ENCODE measurements around the gene ERMARD. TPM values are rescaled to one million over a fixed set of nuclear protein-coding genes. Genes with fewer than 3 reads are reported as not detected.

ERMARD gene
- total RNA-seq, 1 experiment from 2014 or later: 17.7 TPM

DNA sequence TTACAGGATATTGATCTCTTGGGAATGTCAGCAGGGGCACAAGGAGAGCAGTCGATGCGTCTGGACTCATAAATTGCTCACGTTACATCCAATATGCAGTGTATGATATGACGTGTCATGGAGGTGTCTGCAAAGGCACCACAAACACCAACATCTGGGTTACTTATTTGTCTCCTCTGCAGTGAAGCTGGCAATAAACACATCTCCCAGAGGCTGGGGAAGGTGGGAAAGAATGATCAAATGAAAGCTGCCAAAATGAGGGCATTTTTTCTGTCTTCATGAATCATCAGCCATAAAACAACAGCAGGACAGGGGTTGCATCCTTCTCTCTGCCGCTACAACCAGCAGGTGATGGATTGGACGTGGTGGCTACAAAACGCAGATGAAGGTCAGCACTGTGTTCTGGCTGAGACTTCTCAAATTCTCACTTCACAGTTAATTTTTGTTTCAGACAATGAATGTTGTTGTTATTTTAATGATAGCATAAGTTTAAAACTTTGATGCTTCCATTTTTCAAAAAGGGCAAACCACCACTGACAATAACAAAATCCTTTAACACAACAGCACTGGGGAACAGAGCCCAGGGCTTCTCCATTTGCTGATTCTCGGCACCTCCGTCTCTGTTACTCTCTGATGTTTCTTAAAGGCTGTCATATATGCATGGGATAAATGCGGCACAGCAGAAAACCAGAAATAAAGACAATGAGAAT, 47.5 kb downstream of the ERMARD start:
- DNase-seq (ENCODE audit: low spot score) (no peak), ATAC-seq (no peak)
- H3K9me3 Mint-ChIP-seq: peaks cover 5% of the 10 kb centered on the region; the same call in 1 of the 2 replicates
- TF ChIP-seq, protein P1, sequence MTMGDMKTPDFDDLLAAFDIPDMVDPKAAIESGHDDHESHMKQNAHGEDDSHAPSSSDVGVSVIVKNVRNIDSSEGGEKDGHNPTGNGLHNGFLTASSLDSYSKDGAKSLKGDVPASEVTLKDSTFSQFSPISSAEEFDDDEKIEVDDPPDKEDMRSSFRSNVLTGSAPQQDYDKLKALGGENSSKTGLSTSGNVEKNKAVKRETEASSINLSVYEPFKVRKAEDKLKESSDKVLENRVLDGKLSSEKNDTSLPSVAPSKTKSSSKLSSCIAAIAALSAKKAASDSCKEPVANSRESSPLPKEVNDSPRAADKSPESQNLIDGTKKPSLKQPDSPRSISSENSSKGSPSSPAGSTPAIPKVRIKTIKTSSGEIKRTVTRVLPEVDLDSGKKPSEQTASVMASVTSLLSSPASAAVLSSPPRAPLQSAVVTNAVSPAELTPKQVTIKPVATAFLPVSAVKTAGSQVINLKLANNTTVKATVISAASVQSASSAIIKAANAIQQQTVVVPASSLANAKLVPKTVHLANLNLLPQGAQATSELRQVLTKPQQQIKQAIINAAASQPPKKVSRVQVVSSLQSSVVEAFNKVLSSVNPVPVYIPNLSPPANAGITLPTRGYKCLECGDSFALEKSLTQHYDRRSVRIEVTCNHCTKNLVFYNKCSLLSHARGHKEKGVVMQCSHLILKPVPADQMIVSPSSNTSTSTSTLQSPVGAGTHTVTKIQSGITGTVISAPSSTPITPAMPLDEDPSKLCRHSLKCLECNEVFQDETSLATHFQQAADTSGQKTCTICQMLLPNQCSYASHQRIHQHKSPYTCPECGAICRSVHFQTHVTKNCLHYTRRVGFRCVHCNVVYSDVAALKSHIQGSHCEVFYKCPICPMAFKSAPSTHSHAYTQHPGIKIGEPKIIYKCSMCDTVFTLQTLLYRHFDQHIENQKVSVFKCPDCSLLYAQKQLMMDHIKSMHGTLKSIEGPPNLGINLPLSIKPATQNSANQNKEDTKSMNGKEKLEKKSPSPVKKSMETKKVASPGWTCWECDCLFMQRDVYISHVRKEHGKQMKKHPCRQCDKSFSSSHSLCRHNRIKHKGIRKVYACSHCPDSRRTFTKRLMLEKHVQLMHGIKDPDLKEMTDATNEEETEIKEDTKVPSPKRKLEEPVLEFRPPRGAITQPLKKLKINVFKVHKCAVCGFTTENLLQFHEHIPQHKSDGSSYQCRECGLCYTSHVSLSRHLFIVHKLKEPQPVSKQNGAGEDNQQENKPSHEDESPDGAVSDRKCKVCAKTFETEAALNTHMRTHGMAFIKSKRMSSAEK (CRISPR knock-in tag; IDR thresholded peaks at IDR 0.05; ENCODE audit: borderline replicate concordance): no peak
- no peak for TF ChIP-seq TP53 (CRISPR knock-in tag; IDR thresholded peaks at IDR 0.05)
- TF ChIP-seq, protein P2, sequence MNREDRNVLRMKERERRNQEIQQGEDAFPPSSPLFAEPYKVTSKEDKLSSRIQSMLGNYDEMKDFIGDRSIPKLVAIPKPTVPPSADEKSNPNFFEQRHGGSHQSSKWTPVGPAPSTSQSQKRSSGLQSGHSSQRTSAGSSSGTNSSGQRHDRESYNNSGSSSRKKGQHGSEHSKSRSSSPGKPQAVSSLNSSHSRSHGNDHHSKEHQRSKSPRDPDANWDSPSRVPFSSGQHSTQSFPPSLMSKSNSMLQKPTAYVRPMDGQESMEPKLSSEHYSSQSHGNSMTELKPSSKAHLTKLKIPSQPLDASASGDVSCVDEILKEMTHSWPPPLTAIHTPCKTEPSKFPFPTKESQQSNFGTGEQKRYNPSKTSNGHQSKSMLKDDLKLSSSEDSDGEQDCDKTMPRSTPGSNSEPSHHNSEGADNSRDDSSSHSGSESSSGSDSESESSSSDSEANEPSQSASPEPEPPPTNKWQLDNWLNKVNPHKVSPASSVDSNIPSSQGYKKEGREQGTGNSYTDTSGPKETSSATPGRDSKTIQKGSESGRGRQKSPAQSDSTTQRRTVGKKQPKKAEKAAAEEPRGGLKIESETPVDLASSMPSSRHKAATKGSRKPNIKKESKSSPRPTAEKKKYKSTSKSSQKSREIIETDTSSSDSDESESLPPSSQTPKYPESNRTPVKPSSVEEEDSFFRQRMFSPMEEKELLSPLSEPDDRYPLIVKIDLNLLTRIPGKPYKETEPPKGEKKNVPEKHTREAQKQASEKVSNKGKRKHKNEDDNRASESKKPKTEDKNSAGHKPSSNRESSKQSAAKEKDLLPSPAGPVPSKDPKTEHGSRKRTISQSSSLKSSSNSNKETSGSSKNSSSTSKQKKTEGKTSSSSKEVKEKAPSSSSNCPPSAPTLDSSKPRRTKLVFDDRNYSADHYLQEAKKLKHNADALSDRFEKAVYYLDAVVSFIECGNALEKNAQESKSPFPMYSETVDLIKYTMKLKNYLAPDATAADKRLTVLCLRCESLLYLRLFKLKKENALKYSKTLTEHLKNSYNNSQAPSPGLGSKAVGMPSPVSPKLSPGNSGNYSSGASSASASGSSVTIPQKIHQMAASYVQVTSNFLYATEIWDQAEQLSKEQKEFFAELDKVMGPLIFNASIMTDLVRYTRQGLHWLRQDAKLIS (CRISPR knock-in tag; IDR thresholded peaks at IDR 0.05; ENCODE audit: borderline replicate concordance): no peak
- TF ChIP-seq, protein P3, sequence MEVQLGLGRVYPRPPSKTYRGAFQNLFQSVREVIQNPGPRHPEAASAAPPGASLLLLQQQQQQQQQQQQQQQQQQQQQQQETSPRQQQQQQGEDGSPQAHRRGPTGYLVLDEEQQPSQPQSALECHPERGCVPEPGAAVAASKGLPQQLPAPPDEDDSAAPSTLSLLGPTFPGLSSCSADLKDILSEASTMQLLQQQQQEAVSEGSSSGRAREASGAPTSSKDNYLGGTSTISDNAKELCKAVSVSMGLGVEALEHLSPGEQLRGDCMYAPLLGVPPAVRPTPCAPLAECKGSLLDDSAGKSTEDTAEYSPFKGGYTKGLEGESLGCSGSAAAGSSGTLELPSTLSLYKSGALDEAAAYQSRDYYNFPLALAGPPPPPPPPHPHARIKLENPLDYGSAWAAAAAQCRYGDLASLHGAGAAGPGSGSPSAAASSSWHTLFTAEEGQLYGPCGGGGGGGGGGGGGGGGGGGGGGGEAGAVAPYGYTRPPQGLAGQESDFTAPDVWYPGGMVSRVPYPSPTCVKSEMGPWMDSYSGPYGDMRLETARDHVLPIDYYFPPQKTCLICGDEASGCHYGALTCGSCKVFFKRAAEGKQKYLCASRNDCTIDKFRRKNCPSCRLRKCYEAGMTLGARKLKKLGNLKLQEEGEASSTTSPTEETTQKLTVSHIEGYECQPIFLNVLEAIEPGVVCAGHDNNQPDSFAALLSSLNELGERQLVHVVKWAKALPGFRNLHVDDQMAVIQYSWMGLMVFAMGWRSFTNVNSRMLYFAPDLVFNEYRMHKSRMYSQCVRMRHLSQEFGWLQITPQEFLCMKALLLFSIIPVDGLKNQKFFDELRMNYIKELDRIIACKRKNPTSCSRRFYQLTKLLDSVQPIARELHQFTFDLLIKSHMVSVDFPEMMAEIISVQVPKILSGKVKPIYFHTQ (CRISPR knock-in tag; IDR thresholded peaks at IDR 0.05): no peak
- TF ChIP-seq NFE2L1 (CRISPR knock-in tag; IDR thresholded peaks at IDR 0.05): no peak
- no peak for TF ChIP-seq NR3C1 (CRISPR knock-in tag; conservative IDR thresholded peaks at IDR 0.05; ENCODE audit: low read depth)
- TF ChIP-seq EMX1 (CRISPR knock-in tag; IDR thresholded peaks at IDR 0.05): no peak
- no peak for TF ChIP-seq OVOL2 (CRISPR knock-in tag; IDR thresholded peaks at IDR 0.05; ENCODE audit: borderline replicate concordance)
- TF ChIP-seq ZNF416 (CRISPR knock-in tag; IDR thresholded peaks at IDR 0.05): no peak
- TF ChIP-seq PRRX2 (CRISPR knock-in tag; IDR thresholded peaks at IDR 0.05): no peak
- no peak for TF ChIP-seq MYBL2 (CRISPR knock-in tag; IDR thresholded peaks at IDR 0.05)
- no peak for TF ChIP-seq IRF2 (CRISPR knock-in tag; IDR thresholded peaks at IDR 0.05; ENCODE audit: borderline replicate concordance, low read depth)
- no peak for TF ChIP-seq NFYB (CRISPR knock-in tag; conservative IDR thresholded peaks at IDR 0.05; ENCODE audit: low read depth)
- TF ChIP-seq, protein P4, sequence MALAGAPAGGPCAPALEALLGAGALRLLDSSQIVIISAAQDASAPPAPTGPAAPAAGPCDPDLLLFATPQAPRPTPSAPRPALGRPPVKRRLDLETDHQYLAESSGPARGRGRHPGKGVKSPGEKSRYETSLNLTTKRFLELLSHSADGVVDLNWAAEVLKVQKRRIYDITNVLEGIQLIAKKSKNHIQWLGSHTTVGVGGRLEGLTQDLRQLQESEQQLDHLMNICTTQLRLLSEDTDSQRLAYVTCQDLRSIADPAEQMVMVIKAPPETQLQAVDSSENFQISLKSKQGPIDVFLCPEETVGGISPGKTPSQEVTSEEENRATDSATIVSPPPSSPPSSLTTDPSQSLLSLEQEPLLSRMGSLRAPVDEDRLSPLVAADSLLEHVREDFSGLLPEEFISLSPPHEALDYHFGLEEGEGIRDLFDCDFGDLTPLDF (CRISPR knock-in tag; IDR thresholded peaks at IDR 0.05): no peak
- TF ChIP-seq MXD4 (CRISPR knock-in tag; IDR thresholded peaks at IDR 0.05; ENCODE audit: borderline replicate concordance): no peak
- TF ChIP-seq, protein P5, sequence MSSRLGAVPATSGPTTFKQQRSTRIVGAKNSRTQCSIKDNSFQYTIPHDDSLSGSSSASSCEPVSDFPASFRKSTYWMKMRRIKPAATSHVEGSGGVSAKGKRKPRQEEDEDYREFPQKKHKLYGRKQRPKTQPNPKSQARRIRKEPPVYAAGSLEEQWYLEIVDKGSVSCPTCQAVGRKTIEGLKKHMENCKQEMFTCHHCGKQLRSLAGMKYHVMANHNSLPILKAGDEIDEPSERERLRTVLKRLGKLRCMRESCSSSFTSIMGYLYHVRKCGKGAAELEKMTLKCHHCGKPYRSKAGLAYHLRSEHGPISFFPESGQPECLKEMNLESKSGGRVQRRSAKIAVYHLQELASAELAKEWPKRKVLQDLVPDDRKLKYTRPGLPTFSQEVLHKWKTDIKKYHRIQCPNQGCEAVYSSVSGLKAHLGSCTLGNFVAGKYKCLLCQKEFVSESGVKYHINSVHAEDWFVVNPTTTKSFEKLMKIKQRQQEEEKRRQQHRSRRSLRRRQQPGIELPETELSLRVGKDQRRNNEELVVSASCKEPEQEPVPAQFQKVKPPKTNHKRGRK (CRISPR knock-in tag; IDR thresholded peaks at IDR 0.05; ENCODE audit: borderline replicate concordance): no peak
- TF ChIP-seq FOXP1 (CRISPR knock-in tag; IDR thresholded peaks at IDR 0.05; ENCODE audit: borderline replicate concordance): no peak
- TF ChIP-seq, protein P6, sequence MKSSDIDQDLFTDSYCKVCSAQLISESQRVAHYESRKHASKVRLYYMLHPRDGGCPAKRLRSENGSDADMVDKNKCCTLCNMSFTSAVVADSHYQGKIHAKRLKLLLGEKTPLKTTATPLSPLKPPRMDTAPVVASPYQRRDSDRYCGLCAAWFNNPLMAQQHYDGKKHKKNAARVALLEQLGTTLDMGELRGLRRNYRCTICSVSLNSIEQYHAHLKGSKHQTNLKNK (CRISPR knock-in tag; IDR thresholded peaks at IDR 0.05): no peak
- peaks cover 4% of the 10 kb centered on the region for H3K27me3 Mint-ChIP-seq (ENCODE audit: low read depth)
- no peak overlapping the region; the same call in 1 of the 2 replicates for H3K27ac Mint-ChIP-seq
- ChIA-PET POLR2A (no interaction called here), CTCF (interaction anchor here (0.8 to 3.5 kb wide), 3 partner anchors 8 to 226 kb away, joined by 3 to 17 read pairs (median 12); no protein-coding TSS in a partner anchor)
- H3K36me3 Mint-ChIP-seq: no peaks in the 10 kb centered on the region
- H3K4me3 Mint-ChIP-seq: no peak overlapping the region
- H3K4me1 Mint-ChIP-seq: peaks cover 10% of the 10 kb centered on the region

Data from WTC11 (cell line).